NCI-H2196 (cell line): ENCODE data around the gene IL6ST.
"Not testable (repeated sequence)": the region's sequence is repeated elsewhere in the genome, so short reads cannot be mapped to it uniquely, and the experiment has no call there.

ENCODE experiments used
- DNase-seq: peaks from one replicate; lab custom pipeline; 2025; ENCODE audit not compliant: unreplicated experiment; lab: John Stamatoyannopoulos, UW

The IL6ST gene

GRCh38 chr5:56006094-56006493 is 11.3 kb upstream of the IL6ST start:
- DNase-seq, result no peak

- no peak for DNase-seq
These were observed 10.1 kb upstream of the IL6ST start for GRCh38 chr5:56004874-56005273.

- no peak for DNase-seq
These were observed 8.9 kb upstream of the IL6ST start for GRCh38 chr5:56003679-56004078.

DNA sequence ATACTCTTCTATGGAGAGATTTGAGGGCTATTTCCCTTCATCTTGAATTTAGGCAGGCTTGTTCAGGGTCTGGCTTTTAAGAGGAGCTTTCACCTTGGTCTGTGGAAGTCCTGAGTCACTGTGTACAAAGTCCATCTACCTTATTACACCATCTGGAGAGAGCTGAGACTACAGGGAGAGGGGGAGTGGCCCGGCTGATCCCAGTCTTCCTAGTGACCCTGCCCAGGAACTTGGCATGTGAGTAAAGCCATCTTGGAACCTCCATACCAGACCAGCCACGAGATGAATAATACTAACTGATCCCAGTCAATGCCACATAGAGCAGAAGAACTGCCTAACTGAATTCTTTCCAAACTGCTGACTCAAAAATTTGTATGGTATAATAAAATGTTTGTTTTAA is 8.4 kb upstream of the IL6ST start:
- DNase-seq, result no peak

DNA sequence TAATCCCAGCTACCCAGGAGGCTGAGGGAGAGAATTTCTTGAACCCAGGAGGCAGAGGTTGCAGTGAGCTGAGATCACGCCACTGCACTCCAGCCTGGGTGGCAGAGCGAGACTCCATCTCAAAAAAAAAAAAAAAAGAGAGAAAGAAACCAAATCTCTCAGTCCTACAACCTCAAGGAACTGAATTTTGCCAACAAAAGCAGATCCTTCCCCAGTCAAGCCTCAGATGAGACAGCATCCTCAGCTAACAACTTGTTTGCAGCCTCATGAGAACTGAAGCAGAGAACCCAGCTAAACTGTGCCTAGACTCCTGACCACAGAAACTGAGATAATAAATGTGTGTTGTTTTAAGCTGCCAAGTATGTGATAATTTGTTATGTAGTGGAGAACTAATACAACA is 7.5 kb upstream of the IL6ST start:
- no peak for DNase-seq

- DNase-seq, result not testable (repeated sequence)
These were observed 5.5 kb upstream of the IL6ST start for GRCh38 chr5:56000221-56000620.

DNA sequence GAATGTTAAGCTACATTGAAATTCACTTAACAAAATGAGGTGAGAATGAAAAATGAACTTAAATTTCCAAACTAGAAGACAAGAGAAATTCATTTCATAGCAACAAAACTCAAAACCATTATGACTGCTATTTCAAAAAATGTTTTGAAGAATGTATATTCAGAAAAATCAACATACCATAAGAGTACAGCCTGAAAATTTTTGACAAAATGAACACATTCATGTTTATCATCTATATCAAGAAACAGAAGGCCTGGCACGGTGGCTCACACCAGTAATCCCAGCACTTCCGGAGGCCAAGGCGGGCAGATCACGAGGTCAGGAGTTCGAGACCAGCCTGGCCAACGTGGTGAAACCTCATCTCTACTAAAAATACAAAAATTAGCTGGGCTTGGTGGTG is 4.2 kb upstream of the IL6ST start:
- no peak for DNase-seq

GRCh38 chr5:55997742-55998351 is 3.1 kb upstream of the IL6ST start:
- no peak for DNase-seq

DNA sequence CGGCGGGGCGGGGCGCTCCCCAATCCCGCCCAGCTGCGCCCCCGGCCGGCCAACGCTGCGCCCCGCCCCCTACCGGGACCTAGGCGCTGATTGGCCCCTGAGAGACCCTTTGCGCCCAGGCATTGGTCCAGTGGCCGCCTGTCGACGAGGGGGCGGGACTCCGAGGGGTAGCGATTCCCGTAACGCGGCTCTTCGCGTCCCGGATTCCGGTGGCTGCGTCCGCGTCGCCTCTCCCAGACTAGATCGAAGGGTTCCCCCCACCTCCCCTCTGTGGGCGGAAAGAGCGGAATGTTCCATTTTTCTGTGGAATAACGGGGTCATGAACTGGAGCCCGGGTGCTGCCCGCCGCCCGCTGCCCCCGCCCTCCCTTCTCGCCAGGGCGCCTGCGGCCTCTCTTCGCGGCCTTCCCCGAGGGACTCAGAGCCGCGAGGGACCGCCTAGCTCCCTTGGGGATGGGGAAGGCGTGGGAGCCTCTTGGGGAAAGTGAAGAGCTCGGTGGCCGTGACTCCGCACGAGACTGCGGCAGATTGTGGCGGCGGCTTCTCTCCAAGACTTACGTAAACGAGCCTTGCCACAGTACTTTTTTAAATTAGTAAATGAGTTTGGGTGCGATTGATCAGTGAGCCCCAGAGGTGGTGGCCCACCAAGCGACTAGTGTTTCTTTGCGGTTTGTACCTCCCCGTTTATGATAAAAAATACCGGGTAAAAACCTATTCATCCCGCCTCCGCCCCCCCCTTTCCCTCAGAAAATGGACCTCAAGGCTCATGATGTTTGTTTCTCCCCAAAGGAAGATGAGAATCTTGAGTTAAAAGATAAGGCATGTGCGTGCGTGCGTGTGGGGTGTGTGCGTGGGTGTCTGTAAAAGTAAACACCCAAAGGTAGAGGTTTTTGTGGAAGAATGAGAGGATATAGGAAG is 493 bp upstream of the IL6ST start:
- peak; percentile 85 for DNase-seq

- DNase-seq, result no peak
These were observed 850 bp downstream of the IL6ST start for GRCh38 chr5:55993731-55994494.

DNA sequence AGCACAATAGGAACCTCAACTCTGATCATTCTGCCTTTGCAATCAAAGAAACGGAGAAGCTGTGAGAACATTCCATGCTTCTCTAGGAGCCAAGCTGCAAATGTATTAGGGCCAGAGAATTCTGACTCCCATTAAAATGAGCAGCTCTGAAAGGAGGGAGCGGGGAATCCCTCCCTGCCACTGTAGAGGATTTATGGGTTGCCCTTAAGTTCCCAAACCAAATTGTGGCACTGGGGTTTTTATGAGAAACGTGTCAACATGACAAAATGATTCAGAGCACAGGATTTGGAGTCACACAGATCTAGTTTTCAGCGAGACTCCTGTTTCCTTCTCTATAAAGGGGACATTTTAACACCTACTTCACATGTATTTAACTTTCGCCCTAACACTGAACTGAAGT is 1.8 kb downstream of the IL6ST start:
- DNase-seq, result no peak

DNA sequence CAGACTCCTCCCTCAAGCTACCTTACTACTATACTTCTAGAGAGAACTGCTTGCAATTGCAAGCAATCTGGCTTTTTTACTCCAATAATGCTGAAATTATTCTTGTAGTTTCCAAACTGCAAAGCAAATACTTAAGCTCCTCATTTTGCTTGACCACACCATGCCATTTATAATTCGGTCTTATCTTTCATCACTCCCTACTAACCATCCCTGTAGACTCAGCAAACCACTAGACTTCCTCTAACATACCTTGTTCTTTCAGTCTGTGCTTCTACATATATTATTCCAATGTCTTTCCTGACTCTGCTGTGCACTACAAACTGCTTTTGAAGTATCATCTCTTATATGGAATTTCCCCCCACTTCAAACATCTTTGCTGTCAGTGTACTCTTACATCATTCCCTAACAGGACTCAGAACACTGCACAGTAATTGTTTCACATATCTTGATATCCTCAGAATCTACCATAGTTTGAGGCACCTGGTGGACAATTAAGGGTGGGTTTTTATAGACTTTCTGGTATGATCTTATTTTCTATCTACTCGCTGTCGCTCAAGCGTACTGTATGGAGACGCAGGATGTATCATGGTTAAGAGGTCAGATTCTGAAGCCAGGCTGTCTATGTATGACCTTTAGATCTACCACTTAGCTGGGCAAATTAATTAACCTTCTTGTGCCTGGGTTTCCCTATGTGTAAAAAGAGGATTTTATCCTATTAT is 2.8 kb downstream of the IL6ST start:
- DNase-seq, result no peak

- not testable (repeated sequence) for DNase-seq
These were observed 3.9 kb downstream of the IL6ST start for GRCh38 chr5:55990895-55991294.

- DNase-seq, result no peak
These were observed 4.9 kb downstream of the IL6ST start for GRCh38 chr5:55989860-55990259.

- no peak for DNase-seq
These were observed 5.7 kb downstream of the IL6ST start for GRCh38 chr5:55988979-55989638.

GRCh38 chr5:55988428-55988827 is 6.3 kb downstream of the IL6ST start:
- DNase-seq, result not testable (repeated sequence)

GRCh38 chr5:55986931-55987330 is 7.8 kb downstream of the IL6ST start:
- DNase-seq, result no peak

GRCh38 chr5:55985181-55985580 is 9.6 kb downstream of the IL6ST start:
- no peak for DNase-seq

GRCh38 chr5:55983986-55984385 is 10.8 kb downstream of the IL6ST start:
- DNase-seq, result no peak

DNA sequence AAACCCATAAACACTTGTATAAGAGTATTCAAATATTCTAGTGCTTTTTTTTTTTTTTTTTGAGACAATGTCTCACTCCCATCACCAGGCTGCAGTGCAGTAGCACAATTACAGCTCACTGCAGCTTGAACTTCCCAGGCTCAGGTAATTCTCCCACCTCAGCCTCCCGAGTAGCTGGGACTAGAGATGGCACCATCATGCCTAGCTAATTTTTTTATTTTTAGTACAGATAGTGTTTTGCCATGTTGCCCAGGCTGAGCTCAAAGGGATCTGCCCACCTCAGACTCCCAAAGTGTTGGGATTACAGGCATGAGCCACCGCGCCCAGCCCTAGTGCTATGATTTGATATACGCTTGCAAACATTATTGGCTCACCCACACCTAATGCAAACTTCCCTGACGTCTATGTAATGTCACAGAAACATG is 11.8 kb downstream of the IL6ST start:
- DNase-seq, result no peak

DNA sequence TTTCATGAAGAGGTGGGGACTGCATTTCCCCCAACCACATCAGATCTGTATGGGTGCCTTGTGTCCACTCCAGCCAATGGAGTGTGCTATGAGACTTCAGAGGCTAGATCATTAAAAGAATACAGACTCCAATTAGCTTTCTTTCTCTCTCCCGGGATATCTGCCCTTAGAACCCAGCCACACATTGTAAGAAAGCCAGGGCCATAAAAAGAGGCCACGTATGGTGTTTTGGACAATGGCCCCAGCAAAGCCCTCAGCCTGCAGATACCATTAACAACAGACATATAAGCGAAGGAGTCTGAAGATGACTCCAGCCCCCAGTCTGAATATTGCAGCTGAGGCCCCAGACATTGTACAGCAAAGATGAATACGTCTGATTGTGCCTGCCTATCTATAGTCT is 21.5 kb downstream of the IL6ST start:
- DNase-seq, result no peak
